HT1080 (cell line): Measurements from ENCODE around the gene DTNA. TPM values are rescaled to one million over a fixed set of nuclear protein-coding genes. Genes with fewer than 3 reads are reported as not detected.
"Not testable (repeated sequence)": the region's sequence is repeated elsewhere in the genome, so short reads cannot be mapped to it uniquely, and the experiment has no call there.

ENCODE experiments used
- DNase-seq: peaks from one replicate; pipeline ENCODE4 v3.0.0-alpha.2; 2015; ENCODE audit warnings: low read depth
- polyA plus RNA-seq, 2 experiments: library from polyadenylated mRNA; depleted of rRNA; stranded (reverse); fragments of >200 nt; gene quantifications; 2 replicates each; pipeline ENCODE4 v1.2.3, GENCODE V29; 2015
- total RNA-seq: library from RNA; depleted of rRNA; stranded (reverse); fragments of >200 nt; shearing (Covaris generic); gene quantifications from 2 replicates; pipeline ENCODE4 v1.2.3, GENCODE V29; 2014; rRNA removed

Gene DTNA
- 10.6 and 15.8 TPM in 2 replicates for total RNA-seq
- 17.8 and 28.3 TPM in 2 replicates for polyA plus RNA-seq (2015; cell fraction: cytosol; rRNA removed)
- polyA plus RNA-seq (2015; cell fraction: nucleus; rRNA removed): 36.3 and 38.2 TPM in 2 replicates

- peak; percentile 83 for DNase-seq
Measured at GRCh38 chr18:34709750-34710441, at the start of gene DTNA. TSS of gene DTNA (plus strand) at chr18:34710298. CDS start at chr18:34755977, 45,679 bp downstream.

GRCh38 chr18:34660572-34660971 is 49.5 kb upstream of the DTNA start:
- DNase-seq: no peak

- DNase-seq: peak; percentile 64
Measured at GRCh38 chr18:34661464-34662087, 48.5 kb upstream of the DTNA start.

GRCh38 chr18:34676816-34677574 is 33.1 kb upstream of the DTNA start:
- DNase-seq: no peak

- not testable (repeated sequence) for DNase-seq
Measured at GRCh38 chr18:34689750-34690149, 20.3 kb upstream of the DTNA start.

- no peak for DNase-seq
Measured at GRCh38 chr18:34691614-34692013, 18.5 kb upstream of the DTNA start.

GRCh38 chr18:34694591-34695165 is 15.4 kb upstream of the DTNA start:
- no peak for DNase-seq

- no peak for DNase-seq
Measured at GRCh38 chr18:34695310-34695709, 14.8 kb upstream of the DTNA start.

GRCh38 chr18:34696671-34697070 is 13.4 kb upstream of the DTNA start:
- no peak for DNase-seq

GRCh38 chr18:34697233-34697632 is 12.9 kb upstream of the DTNA start:
- peak; percentile 79 for DNase-seq

GRCh38 chr18:34697891-34698290 is 12.2 kb upstream of the DTNA start:
- peak; percentile 85 for DNase-seq

GRCh38 chr18:34701911-34702310 is 8.2 kb upstream of the DTNA start:
- DNase-seq: no peak

- DNase-seq: no peak
Measured at GRCh38 chr18:34702814-34703213, 7.3 kb upstream of the DTNA start.

- no peak for DNase-seq
Measured at GRCh38 chr18:34704074-34704473, 6.0 kb upstream of the DTNA start.

- DNase-seq: no peak
Measured at GRCh38 chr18:34704823-34705222, 5.3 kb upstream of the DTNA start.

- DNase-seq: peak; percentile 93
Measured at GRCh38 chr18:34707670-34708069, 2.4 kb upstream of the DTNA start.

GRCh38 chr18:34709104-34709503 is 994 bp upstream of the DTNA start:
- DNase-seq: peak; percentile 60

GRCh38 chr18:34710458-34710914 is 388 bp downstream of the DTNA start:
- no peak for DNase-seq

- DNase-seq: no peak
Measured at GRCh38 chr18:34710934-34711333, 836 bp downstream of the DTNA start.

GRCh38 chr18:34716111-34716510 is 6.0 kb downstream of the DTNA start:
- not testable (repeated sequence) for DNase-seq

- DNase-seq: no peak
Measured at GRCh38 chr18:34718610-34719009, 8.5 kb downstream of the DTNA start.

GRCh38 chr18:34720220-34720619 is 10.1 kb downstream of the DTNA start:
- DNase-seq: no peak
